DOHH2 (cell line): Measurements from ENCODE around the gene GNLY.
A peak's percentile ranks its signal among the peaks of the same experiment; 100 is the strongest.

Source experiments
- H3F3A ChIP-seq: fragments of 200-600 bp; sonication (generic), shearing (Covaris generic); 2 replicates; pipeline ENCODE4 v1.6.0; 2016; ENCODE audit warnings: antibody characterized with exemption, mild to moderate bottlenecking; ENCODE audit not compliant: control insufficient read depth, insufficient read depth
- H3K27ac ChIP-seq: fragments of 200-600 bp; sonication (generic); 2 replicates; pipeline ENCODE4 v1.5.1; 2014; ENCODE audit warnings: low read depth, mild to moderate bottlenecking, low read length, moderate library complexity
- H3K27me3 ChIP-seq: fragments of 200-600 bp; sonication (generic); 2 replicates; pipeline ENCODE4 v1.6.1; 2014; ENCODE audit warnings: mild to moderate bottlenecking, low read length, mixed read lengths; ENCODE audit not compliant: control insufficient read depth
- H3K36me3 ChIP-seq: fragments of 200-600 bp; sonication (generic); 2 replicates; pipeline ENCODE4 v1.6.1; 2014; ENCODE audit warnings: mild to moderate bottlenecking, low read length, moderate library complexity, mixed read lengths; ENCODE audit not compliant: control insufficient read depth
- H3K4me1 ChIP-seq: fragments of 200-600 bp; sonication (generic); 2 replicates; pipeline ENCODE4 v1.6.1; 2014; ENCODE audit warnings: mild to moderate bottlenecking, low read length, mixed read lengths; ENCODE audit not compliant: control insufficient read depth
- H3K4me2 ChIP-seq: fragments of 200-600 bp; sonication (generic); 2 replicates; pipeline ENCODE4 v1.6.0; 2014; ENCODE audit warnings: mild to moderate bottlenecking, low read length, moderate library complexity
- H3K4me3 ChIP-seq: fragments of 200-600 bp; sonication (generic); 2 replicates; pipeline ENCODE4 v1.5.1; 2014; ENCODE audit warnings: mild to moderate bottlenecking, low read length, mixed read lengths
- H3K79me2 ChIP-seq: fragments of 200-600 bp; sonication (generic); 2 replicates; pipeline ENCODE4 v1.6.1; 2014; ENCODE audit warnings: mild to moderate bottlenecking, low read length, mixed read lengths; ENCODE audit not compliant: control insufficient read depth
- H3K9me2 ChIP-seq: fragments of 200-600 bp; sonication (generic); replicated peaks from 2 replicates; pipeline ENCODE4 v1.6.1; 2014; ENCODE audit warnings: mild to moderate bottlenecking, low read length, mixed read lengths; ENCODE audit not compliant: control insufficient read depth
- H3K9me3 ChIP-seq: fragments of 200-600 bp; sonication (generic); 2 replicates; pipeline ENCODE4 v1.6.1; 2014; ENCODE audit warnings: antibody characterized with exemption, low read length, mixed read lengths; ENCODE audit not compliant: control insufficient read depth, insufficient read depth
- H4K20me1 ChIP-seq: fragments of 200-600 bp; sonication (generic); 2 replicates; pipeline ENCODE4 v1.6.0; 2014; ENCODE audit warnings: low read depth, mild to moderate bottlenecking, antibody characterized with exemption, low read length, moderate library complexity; ENCODE audit not compliant: control insufficient read depth, insufficient read depth
- EZH2phosphoT487 ChIP-seq: fragments of 200-600 bp; sonication (generic); IDR thresholded peaks from 2 replicates; pipeline ENCODE4 v1.6.1; 2017; ENCODE audit warnings: borderline replicate concordance, mild to moderate bottlenecking, antibody characterized with exemption, low read length, moderate library complexity, mixed read lengths
- TF ChIP-seq, protein P1 (sequence below): fragments of 200-600 bp; sonication (generic); IDR thresholded peaks from one replicate; pipeline ENCODE4 v1.5.1; 2014; ENCODE audit warnings: antibody characterized with exemption, mild to moderate bottlenecking, low read depth, low read length; ENCODE audit not compliant: poor library complexity, severe bottlenecking

GNLY gene

GRCh38 chr2:85717308-85718008, 23.3 kb downstream of the GNLY start:
- no peaks in the 10 kb centered on the region for H3K9me2 ChIP-seq
- H3F3A ChIP-seq, result no peaks in the 10 kb centered on the region
- no peaks in the 10 kb centered on the region for H4K20me1 ChIP-seq
- H3K4me1 ChIP-seq, result no peaks in the 10 kb centered on the region
- no peak overlapping the region for H3K4me2 ChIP-seq
- no peaks in the 10 kb centered on the region for H3K36me3 ChIP-seq
- peaks cover 14% of the 10 kb centered on the region for H3K27me3 ChIP-seq
- H3K27ac ChIP-seq, result no peak overlapping the region
- H3K4me3 ChIP-seq, result no peak overlapping the region
- TF ChIP-seq EZH2phosphoT487, result no peak
- TF ChIP-seq, protein P1, sequence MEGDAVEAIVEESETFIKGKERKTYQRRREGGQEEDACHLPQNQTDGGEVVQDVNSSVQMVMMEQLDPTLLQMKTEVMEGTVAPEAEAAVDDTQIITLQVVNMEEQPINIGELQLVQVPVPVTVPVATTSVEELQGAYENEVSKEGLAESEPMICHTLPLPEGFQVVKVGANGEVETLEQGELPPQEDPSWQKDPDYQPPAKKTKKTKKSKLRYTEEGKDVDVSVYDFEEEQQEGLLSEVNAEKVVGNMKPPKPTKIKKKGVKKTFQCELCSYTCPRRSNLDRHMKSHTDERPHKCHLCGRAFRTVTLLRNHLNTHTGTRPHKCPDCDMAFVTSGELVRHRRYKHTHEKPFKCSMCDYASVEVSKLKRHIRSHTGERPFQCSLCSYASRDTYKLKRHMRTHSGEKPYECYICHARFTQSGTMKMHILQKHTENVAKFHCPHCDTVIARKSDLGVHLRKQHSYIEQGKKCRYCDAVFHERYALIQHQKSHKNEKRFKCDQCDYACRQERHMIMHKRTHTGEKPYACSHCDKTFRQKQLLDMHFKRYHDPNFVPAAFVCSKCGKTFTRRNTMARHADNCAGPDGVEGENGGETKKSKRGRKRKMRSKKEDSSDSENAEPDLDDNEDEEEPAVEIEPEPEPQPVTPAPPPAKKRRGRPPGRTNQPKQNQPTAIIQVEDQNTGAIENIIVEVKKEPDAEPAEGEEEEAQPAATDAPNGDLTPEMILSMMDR, result no peak
- no peaks in the 10 kb centered on the region for H3K9me3 ChIP-seq
- H3K79me2 ChIP-seq, result no peaks in the 10 kb centered on the region

GRCh38 chr2:85718009-85718391, 23.8 kb downstream of the GNLY start:
- TF ChIP-seq EZH2phosphoT487, result no peak
- TF ChIP-seq, protein P1, result peak; percentile 37
- H3K27ac ChIP-seq, result no peak overlapping the region
- no peaks in the 10 kb centered on the region for H4K20me1 ChIP-seq
- no peak overlapping the region for H3K4me3 ChIP-seq
- H3K4me2 ChIP-seq, result no peak overlapping the region
- H3K36me3 ChIP-seq, result no peaks in the 10 kb centered on the region
- H3K79me2 ChIP-seq, result no peaks in the 10 kb centered on the region
- no peaks in the 10 kb centered on the region for H3F3A ChIP-seq
- no peaks in the 10 kb centered on the region for H3K4me1 ChIP-seq
- H3K9me2 ChIP-seq, result no peaks in the 10 kb centered on the region
- peaks cover 14% of the 10 kb centered on the region for H3K27me3 ChIP-seq
- no peaks in the 10 kb centered on the region for H3K9me3 ChIP-seq

DNA sequence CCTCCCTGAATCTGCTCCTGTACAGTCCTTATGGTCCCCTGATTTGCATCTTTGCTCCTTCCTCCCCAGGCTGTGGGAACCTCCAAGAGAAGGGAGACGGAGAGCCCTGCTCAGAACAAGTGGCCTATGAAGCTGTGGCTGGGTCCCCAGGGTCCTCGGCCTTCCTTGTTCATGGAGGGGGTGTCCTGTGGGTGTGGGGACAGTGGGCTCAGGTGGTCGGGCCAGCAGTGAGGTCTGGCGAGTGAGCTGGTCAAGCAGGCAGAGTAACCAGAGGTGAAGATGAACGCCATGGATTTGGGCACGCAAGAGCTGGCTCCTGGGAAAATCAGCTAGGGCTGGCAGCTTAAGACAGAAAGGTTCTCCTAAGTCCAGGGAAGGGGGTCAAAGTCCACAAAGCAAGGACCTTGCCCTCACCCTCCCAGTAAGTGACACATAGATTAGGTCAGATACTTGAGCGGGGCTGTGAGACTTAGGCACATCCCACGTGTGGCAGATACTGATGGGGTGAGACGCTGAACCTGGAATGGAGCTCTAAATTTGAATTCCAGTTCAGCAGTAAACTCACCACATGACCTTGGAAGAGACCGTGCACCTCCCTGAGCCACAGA, 24.8 kb downstream of the GNLY start:
- no peaks in the 10 kb centered on the region for H3K4me1 ChIP-seq
- no peak overlapping the region for H3K27ac ChIP-seq
- no peaks in the 10 kb centered on the region for H3K9me3 ChIP-seq
- no peak overlapping the region for H3K4me2 ChIP-seq
- H3K36me3 ChIP-seq, result no peaks in the 10 kb centered on the region
- H4K20me1 ChIP-seq, result no peaks in the 10 kb centered on the region
- H3K9me2 ChIP-seq, result no peaks in the 10 kb centered on the region
- H3K27me3 ChIP-seq, result peaks cover 14% of the 10 kb centered on the region
- H3K79me2 ChIP-seq, result no peaks in the 10 kb centered on the region
- H3F3A ChIP-seq, result no peaks in the 10 kb centered on the region
- TF ChIP-seq, protein P1, result no peak
- TF ChIP-seq EZH2phosphoT487, result no peak
- no peak overlapping the region for H3K4me3 ChIP-seq
